Adipocyte (in vitro differentiated cells): Measurements from ENCODE around the gene SYT13.

Experiments used
- DNase-seq: peaks from one replicate; pipeline ENCODE4 v3.0.0-alpha.2; 2015; ENCODE audit warnings: low read depth
- H3K27me3 ChIP-seq: replicated peaks from 2 replicates; pipeline ENCODE4 v1.7.0; 2013; ENCODE audit warnings: mild to moderate bottlenecking, low read length, moderate library complexity; ENCODE audit not compliant: control insufficient read depth, insufficient read depth
- H3K36me3 ChIP-seq: 2 replicates; pipeline ENCODE4 v1.7.0; 2013; ENCODE audit warnings: low read length, mild to moderate bottlenecking, moderate library complexity; ENCODE audit not compliant: control insufficient read depth, insufficient read depth, severe bottlenecking
- H3K4me1 ChIP-seq: 2 replicates; pipeline ENCODE4 v1.7.0; 2013; ENCODE audit warnings: mild to moderate bottlenecking, low read length, moderate library complexity; ENCODE audit not compliant: control insufficient read depth, insufficient read depth
- H3K4me3 ChIP-seq: 2 replicates; pipeline ENCODE4 v1.7.0; 2013; ENCODE audit warnings: mild to moderate bottlenecking, low read length, moderate library complexity
- H3K9ac ChIP-seq: 2 replicates; pipeline ENCODE4 v1.7.0; 2013; ENCODE audit warnings: mild to moderate bottlenecking, low read length, moderate library complexity
- H3K9me3 ChIP-seq: 2 replicates; pipeline ENCODE4 v1.7.0; 2013; ENCODE audit warnings: mild to moderate bottlenecking, low read length, moderate library complexity; ENCODE audit not compliant: control insufficient read depth

Gene SYT13

DNA sequence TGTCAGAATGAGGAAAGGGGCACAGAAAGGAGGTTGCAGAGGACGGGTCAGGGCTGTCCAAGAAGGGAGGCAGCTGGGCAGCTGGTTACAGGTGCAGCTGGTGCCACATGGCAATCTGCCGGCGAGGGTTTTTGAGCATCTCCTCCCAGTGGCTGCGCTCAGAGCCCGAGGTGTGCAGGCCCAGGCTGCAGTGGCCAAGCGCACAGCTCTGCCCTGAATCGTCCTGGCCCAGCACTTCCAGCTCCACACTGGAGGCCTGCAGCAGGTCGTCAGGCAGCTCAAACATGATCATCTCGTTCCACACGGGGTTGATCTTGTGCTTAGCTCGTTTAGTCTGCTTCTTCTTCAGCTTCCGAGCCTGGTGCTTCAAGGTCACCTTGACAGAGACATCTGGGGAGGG lies 42.2 kb downstream of the SYT13 start:
- H3K4me1 ChIP-seq, result peaks cover 2% of the 10 kb centered on the region
- no peak for DNase-seq
- no peak overlapping the region for H3K9ac ChIP-seq
- H3K4me3 ChIP-seq, result no peak overlapping the region
- peaks cover 3% of the 10 kb centered on the region for H3K9me3 ChIP-seq
- H3K27me3 ChIP-seq, result peaks cover 52% of the 10 kb centered on the region
- H3K36me3 ChIP-seq, result no peaks in the 10 kb centered on the region

DNA sequence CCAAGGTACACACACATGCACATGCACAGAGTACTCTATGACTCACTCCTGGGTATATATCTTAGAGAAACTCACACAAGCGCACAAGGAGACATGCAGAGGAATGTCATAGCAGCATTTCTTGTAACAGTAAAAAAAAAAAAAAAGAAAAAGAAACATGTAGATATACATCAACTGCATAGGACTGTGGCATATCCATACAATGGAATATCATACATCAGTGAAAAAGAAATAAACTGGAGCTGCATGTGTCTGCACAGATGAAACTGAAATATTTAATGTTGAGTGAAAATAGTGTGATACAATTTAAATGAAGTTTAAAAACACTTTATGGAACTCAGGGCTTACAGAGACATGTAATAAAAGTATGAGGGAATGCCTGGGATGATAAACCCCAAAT lies 46.4 kb downstream of the SYT13 start:
- no peak overlapping the region for H3K9ac ChIP-seq
- DNase-seq, result no peak
- peaks cover 3% of the 10 kb centered on the region for H3K9me3 ChIP-seq
- peaks cover 43% of the 10 kb centered on the region for H3K27me3 ChIP-seq
- H3K4me3 ChIP-seq, result no peak overlapping the region
- peaks cover 10% of the 10 kb centered on the region for H3K4me1 ChIP-seq
- H3K36me3 ChIP-seq, result no peaks in the 10 kb centered on the region

DNA sequence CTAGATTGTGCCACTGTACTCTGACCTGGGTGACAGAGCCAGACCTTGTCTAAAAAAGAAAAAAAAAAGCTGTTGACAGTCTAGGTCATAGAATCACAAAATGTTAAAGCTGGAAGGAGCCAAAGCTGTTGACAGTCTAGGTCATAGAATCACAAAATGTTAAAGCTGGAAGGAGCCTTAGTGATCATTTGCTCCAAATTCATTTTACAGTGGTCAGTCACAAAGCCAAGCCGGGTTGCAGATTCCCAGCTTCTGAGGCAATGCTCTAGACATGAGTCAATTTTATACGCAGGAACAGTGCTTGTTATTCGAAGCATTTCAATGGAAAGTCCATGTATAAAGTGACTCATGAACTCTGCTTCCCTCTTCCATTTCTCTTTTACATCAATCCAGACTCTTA lies 47.4 kb downstream of the SYT13 start:
- H3K4me1 ChIP-seq, result peaks cover 10% of the 10 kb centered on the region
- no peak overlapping the region for H3K4me3 ChIP-seq
- H3K36me3 ChIP-seq, result no peaks in the 10 kb centered on the region
- no peak overlapping the region for H3K9ac ChIP-seq
- H3K9me3 ChIP-seq, result peaks cover 3% of the 10 kb centered on the region
- H3K27me3 ChIP-seq, result peaks cover 34% of the 10 kb centered on the region
- peak; percentile 64 for DNase-seq

DNA sequence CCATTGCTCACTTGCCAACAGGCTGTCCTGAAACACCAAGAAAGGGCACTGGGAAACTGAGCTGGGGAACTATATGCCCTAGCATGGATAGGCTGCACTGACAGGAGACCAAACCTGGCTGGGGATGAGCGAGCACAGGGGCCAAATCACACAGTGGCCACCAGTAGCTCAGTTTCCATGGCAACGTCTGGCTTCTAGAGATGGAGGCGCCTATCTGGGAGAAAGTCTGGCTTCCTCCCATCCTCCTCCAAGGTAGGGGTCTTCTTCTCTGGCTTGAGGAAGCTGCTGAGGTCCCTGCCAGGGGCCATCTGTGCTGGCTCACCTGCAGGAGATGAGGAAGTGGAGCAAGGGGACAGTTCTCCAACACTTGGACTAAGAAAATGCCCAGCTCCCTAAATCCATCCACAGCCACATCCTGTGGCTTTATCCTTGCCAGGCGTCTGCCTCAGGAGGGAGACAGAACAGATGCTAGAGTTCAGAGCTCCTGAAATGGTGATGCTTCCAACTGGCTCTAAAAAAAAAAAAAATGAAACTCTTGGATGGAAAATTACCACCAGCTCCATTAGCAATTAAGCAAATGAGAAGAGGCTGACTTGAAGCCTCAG lies 48.3 kb downstream of the SYT13 start:
- Histone ChIP-seq H3K4me1 (peaks cover 10% of the 10 kb centered on the region), H3K27me3 (peaks cover 32% of the 10 kb centered on the region), H3K9ac (no peak overlapping the region), H3K36me3 (no peaks in the 10 kb centered on the region), H3K4me3 (no peak overlapping the region), H3K9me3 (peaks cover 3% of the 10 kb centered on the region)
- no peak for DNase-seq

DNA sequence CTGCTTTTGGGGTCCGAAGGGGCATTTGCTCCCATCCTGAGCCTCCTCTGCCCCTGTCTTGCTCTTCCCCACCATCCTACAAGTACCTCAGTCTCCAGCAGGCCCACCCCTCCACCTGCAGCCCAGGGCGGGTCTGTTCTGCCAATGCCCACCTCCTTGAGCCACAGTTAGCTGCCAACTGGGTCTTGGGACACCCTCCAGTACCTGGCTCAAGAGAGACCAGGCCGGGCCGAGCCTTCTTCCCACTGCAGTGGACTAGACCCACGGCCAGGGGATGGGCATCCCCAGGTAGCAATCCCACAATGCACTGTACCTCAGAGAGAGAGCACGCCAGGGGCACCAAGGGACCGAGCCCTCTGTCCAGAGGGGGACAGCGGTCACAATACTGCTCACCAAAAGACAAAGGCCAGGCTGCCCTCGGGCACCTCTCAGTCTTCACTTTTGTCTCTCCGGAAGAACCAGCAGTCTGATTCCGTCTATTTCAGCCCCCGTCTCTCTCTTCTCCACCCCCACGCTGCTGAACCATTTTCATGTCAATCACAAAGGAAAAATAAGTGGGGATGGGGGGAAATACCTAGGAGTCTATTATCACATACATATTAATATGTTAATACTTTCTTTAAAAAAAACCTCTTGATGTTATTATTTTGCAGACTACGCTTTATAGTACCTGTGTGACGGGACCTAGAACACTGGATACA lies 51.7 kb downstream of the SYT13 start:
- peaks cover 10% of the 10 kb centered on the region for H3K4me1 ChIP-seq
- no peak overlapping the region for H3K9ac ChIP-seq
- no peaks in the 10 kb centered on the region for H3K9me3 ChIP-seq
- no peak overlapping the region for H3K4me3 ChIP-seq
- DNase-seq, result no peak
- no peaks in the 10 kb centered on the region for H3K36me3 ChIP-seq
- H3K27me3 ChIP-seq, result peaks cover 25% of the 10 kb centered on the region

DNA sequence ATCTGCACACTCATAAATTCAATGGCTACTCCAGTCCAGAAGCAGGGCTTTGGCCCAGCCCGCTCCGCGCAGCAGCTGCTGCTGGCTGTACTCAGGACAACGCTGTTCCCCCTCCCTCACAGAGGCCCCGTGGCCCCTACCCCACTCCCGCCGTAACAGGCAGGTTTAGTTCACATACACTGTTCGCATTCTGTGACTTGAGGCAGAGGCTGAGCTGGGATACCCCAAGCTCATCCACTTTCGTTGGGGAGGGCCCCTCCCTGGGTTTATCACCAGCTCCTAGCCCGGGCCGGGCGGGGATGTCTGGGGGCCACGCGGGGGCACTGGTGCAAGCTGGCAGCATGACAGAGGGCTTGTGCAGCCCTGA lies 52.4 kb downstream of the SYT13 start:
- Histone ChIP-seq H3K27me3 (peaks cover 25% of the 10 kb centered on the region), H3K9ac (no peak overlapping the region), H3K4me1 (peaks cover 6% of the 10 kb centered on the region), H3K36me3 (no peaks in the 10 kb centered on the region), H3K4me3 (no peak overlapping the region), H3K9me3 (no peaks in the 10 kb centered on the region)
- DNase-seq, result no peak

DNA sequence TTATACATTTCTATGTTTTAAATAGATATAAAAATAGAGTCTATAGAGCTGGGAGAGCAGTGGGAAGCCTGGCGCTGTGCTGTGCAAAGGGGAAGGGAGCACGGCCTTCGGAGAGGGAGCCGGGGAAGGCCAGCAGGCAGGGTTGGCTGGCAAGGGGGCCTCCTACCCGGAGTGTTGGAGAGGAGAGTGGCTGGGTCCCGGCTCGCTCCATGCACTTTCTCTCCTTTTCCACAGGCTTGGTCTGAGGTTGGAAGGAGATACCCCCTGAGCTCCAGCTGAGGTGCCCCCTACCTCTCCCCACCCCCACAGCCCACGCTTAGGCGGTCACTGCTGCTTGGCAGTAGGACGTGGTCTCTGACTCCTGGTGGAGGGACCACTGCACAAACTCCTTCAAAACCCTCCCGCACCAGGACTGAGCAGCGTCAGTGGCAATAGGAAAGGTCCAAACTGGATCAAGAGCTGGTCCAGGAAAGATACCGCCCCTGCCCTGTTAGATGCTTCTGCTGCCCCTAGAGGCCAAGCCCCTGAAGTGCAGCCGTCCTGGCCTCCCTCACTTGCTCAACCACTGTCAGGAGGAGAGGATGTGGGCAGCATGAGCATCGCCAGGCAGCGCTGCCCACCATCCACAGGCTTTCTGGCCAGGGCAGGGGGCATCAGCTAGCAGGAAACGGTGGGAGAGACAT lies 52.9 kb downstream of the SYT13 start:
- Histone ChIP-seq H3K4me3 (no peak overlapping the region), H3K4me1 (peaks cover 1% of the 10 kb centered on the region), H3K36me3 (no peaks in the 10 kb centered on the region), H3K27me3 (peaks cover 25% of the 10 kb centered on the region), H3K9ac (no peak overlapping the region), H3K9me3 (no peaks in the 10 kb centered on the region)
- peak; percentile 60 for DNase-seq

DNA sequence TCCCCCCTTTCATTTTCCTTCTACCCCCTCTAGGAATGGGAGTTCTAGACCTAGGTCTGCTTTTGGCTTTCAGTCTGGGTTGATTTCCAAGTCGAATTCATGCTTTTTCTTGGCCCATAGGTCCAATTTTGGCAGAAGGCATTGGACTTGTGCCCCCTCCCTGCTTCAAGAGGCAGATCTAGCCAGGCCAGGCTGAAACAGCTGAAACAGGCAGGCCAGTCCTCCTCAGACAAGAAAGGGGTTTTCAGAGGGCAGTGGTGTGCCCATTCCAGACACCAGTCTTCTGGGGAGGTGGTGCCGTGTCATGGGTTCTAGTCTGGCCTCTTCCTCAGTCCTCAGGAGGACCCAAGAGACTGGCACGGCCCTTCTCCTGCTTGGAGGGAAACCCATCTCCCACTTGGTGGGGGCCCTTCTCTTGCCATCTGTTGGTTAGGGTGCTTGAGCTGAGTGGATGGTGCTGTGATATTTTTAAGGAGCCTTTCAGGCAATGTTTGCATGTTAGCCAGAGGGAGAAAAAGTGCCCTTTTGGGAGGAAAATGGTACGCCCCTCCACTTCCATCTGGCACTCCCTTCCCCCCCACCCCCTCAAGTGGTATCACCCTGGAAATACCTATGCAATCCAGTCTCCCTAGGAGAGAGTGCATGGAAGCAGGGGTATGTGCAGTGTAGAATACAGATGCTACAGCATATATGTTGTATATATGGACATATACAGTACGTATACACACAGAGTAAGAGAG lies 53.6 kb downstream of the SYT13 start:
- Histone ChIP-seq H3K9me3 (no peaks in the 10 kb centered on the region), H3K36me3 (no peaks in the 10 kb centered on the region), H3K27me3 (peaks cover 18% of the 10 kb centered on the region), H3K4me1 (no peaks in the 10 kb centered on the region), H3K4me3 (no peak overlapping the region), H3K9ac (no peak overlapping the region)
- no peak for DNase-seq

DNA sequence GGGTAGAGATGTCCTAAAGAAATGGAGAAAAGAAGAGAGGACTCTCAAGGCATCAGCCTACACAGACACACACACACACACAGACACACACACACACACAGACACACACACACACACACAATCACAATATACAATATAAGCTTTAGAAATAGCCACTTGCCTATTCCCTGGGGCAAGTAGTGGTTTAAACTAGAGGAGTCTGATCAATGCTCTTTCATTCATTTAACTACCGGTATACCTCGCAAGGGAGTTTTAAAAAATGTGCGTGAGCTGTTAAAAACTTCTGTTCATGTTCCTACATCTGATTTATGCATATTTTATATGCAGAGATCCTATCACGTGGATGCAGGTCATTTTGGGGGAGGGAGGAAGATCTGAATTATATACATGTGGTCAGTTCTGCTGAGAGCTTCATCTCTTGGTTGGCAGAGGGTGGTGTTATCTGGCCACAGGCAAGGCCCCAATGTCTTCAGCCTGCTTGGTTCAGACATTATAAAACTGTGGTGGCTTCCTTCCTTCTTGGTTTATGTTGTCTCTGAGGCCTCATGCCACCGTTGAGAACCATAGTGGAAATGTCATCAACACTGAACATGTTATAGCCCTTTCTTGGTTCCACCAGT lies 56.6 kb downstream of the SYT13 start:
- Histone ChIP-seq H3K4me1 (no peaks in the 10 kb centered on the region), H3K9ac (no peak overlapping the region), H3K4me3 (no peak overlapping the region), H3K9me3 (no peaks in the 10 kb centered on the region), H3K36me3 (peaks cover 13% of the 10 kb centered on the region), H3K27me3 (no peaks in the 10 kb centered on the region)
- DNase-seq, result no peak

DNA sequence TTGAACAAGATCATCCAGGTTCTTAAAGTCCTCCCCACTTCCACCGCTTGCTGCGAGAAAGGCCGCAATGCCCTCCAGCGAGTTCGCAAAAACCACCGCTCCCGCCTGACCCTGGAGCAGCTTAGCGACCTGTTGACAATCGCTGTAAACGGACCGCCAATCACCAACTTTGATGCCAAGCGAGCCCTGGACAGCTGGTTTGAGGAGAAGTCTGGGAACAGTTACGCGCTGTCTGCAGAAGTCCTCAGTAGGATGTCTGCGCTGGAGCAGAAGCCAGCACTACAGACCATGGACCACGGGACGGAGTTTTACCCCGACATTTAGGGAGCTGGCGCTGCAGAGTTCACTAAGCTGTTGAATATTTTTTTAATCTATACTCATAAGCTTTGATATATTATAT lies 58.3 kb downstream of the SYT13 start:
- H3K9ac ChIP-seq, result no peak overlapping the region
- no peaks in the 10 kb centered on the region for H3K4me1 ChIP-seq
- no peak for DNase-seq
- H3K9me3 ChIP-seq, result no peaks in the 10 kb centered on the region
- H3K4me3 ChIP-seq, result no peak overlapping the region
- no peaks in the 10 kb centered on the region for H3K27me3 ChIP-seq
- peaks cover 13% of the 10 kb centered on the region for H3K36me3 ChIP-seq

DNA sequence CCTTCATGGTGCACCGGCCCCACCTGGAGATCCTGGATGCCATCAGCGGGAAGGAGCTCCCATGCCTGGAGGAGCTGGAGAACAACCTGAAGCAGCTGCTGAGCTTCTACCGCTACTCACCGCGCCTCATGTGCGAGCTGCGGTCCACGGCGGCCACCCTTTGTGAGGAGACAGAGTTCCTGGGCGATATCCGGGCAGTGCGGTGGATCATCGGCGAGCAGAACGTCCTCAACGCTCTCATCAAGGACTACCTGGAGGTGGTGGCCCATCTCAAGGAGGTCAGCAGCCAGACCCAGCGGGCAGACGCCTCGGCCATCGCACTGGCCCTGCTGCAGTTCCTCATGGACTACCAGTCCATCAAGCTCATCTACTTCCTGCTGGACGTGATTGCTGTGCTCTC lies 59.2 kb downstream of the SYT13 start:
- Histone ChIP-seq H3K9me3 (no peaks in the 10 kb centered on the region), H3K4me3 (no peak overlapping the region), H3K27me3 (no peaks in the 10 kb centered on the region), H3K36me3 (peaks cover 13% of the 10 kb centered on the region), H3K9ac (no peak overlapping the region), H3K4me1 (no peaks in the 10 kb centered on the region)
- no peak for DNase-seq
